OCI-LY7 (cell line): ENCODE results near the gene USP8.

Experiments used
- EZH2phosphoT487 ChIP-seq: fragments of 200-600 bp; sonication (generic); IDR thresholded peaks from 2 replicates; pipeline ENCODE4 v1.6.1; 2018; ENCODE audit warnings: low read depth, borderline replicate concordance, mild to moderate bottlenecking, mixed run types, antibody characterized with exemption, low read length, moderate library complexity, mixed read lengths
- TF ChIP-seq, protein P1 (sequence below): fragments of 200-600 bp; sonication (generic); conservative IDR thresholded peaks from 2 replicates; pipeline ENCODE4 v1.5.1; 2014; ENCODE audit warnings: mild to moderate bottlenecking, antibody characterized with exemption, low read length, moderate library complexity, mixed read lengths

GRCh38 chr15:50552238-50552637 is 128.0 kb downstream of the USP8 start:
- TF ChIP-seq, protein P1, sequence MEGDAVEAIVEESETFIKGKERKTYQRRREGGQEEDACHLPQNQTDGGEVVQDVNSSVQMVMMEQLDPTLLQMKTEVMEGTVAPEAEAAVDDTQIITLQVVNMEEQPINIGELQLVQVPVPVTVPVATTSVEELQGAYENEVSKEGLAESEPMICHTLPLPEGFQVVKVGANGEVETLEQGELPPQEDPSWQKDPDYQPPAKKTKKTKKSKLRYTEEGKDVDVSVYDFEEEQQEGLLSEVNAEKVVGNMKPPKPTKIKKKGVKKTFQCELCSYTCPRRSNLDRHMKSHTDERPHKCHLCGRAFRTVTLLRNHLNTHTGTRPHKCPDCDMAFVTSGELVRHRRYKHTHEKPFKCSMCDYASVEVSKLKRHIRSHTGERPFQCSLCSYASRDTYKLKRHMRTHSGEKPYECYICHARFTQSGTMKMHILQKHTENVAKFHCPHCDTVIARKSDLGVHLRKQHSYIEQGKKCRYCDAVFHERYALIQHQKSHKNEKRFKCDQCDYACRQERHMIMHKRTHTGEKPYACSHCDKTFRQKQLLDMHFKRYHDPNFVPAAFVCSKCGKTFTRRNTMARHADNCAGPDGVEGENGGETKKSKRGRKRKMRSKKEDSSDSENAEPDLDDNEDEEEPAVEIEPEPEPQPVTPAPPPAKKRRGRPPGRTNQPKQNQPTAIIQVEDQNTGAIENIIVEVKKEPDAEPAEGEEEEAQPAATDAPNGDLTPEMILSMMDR: no peak
- TF ChIP-seq EZH2phosphoT487: no peak
